ENCODE data around the gene GAS7.

The GAS7 gene

GRCh38 chr17:10048629-10049350 lies 149.6 kb downstream of the GAS7 start:
- no peak for DNase-seq (ENCODE audit: low read depth)

DNA sequence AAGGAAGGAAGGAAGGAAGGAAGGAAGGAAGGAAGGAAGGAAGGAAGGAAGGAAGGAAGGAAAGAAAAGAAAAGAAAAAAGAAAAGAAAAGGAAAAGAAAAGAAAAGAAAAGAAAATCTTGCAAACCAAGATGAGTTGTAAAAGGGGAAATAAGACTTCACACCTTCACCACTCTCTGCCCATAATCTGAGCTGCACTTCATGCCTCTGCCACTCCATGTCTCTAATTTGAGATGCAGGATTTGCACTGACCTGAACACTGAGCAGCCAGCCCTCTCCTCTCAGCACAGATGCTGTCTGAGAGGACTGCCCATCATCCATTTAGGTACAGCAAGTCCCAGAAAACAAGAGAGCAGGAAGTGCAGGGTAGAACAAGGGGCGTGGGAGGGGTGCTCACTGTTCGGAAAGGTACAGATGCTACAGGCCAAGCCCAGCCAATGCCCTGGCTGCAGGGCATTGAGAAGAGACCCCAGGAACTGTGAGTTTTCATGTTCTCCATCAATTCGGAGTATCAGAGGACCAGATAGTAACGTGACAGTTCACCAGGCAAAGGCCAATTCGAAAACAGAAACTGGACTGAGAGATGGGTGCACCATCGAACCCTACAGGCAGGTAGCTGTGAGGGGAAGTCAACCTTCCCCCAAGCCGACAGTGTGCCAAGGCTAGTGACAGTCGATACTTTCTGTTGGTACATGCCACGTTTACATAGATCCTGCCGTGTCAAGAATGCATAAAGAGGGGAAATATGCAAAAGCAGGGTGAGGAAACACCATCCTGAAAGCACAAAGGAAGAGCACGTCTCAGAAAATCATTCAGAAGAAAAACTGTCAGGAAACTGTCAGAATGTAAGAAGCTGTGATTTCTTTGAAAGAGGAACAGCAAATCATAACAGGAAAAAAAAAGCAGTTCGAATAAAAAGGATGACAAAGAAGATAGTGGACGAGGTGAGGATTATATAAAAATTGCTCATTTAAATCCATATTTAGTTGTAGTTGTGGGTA lies 151.3 kb downstream of the GAS7 start:
- no peak for DNase-seq (ENCODE audit: low read depth)

DNA sequence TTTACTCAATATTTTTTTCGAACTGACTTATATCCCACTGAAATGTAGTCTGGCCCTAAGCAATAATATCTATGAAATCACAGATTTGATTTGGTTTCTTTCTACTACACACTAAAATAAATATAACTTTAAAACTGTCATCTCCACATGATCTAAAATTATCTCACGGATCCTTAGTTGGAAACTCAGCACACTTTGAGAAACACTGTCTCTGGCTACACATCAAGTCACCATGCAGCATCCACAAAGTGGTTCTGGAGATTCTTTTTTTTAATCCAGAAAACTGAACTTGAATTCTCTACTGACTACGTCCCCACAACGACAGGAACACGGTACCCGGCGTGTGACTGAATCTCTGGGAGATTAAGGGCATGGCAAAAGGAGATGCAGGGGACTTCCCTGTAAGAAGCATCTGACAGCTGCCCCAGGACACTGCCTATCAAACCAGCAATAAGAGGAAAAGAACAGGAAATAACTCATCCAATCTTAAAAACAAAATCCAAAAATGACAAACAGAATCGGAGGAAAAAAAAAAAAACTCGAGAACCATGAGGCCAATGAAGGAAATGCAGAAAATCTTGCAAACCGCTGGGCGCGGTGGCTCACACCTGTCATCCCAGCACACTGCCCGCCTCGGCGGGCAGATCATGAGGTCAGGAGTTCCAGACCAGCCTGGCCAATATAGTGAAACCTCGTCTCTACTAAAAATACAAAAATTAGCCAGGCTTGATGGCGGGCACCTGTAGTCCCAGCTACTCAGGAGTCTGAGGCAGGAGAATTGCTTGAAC lies 152.3 kb downstream of the GAS7 start:
- DNase-seq (ENCODE audit: low read depth), result no peak

- DNase-seq (ENCODE audit: low read depth), result no peak
Observed at GRCh38 chr17:10042589-10043244, 155.7 kb downstream of the GAS7 start.

GRCh38 chr17:10041916-10042588 lies 156.4 kb downstream of the GAS7 start:
- DNase-seq (ENCODE audit: low read depth), result no peak

- DNase-seq (ENCODE audit: low read depth), result no peak
Observed at GRCh38 chr17:10041287-10041612, 157.2 kb downstream of the GAS7 start.

- DNase-seq (ENCODE audit: low read depth), result no peak
Observed at GRCh38 chr17:10036511-10037061, 161.8 kb downstream of the GAS7 start.

- no peak for DNase-seq (ENCODE audit: low read depth)
Observed at GRCh38 chr17:10035885-10036284, 162.5 kb downstream of the GAS7 start.

- DNase-seq (ENCODE audit: low read depth), result no peak
Observed at GRCh38 chr17:10034719-10035475, 163.5 kb downstream of the GAS7 start.

DNA sequence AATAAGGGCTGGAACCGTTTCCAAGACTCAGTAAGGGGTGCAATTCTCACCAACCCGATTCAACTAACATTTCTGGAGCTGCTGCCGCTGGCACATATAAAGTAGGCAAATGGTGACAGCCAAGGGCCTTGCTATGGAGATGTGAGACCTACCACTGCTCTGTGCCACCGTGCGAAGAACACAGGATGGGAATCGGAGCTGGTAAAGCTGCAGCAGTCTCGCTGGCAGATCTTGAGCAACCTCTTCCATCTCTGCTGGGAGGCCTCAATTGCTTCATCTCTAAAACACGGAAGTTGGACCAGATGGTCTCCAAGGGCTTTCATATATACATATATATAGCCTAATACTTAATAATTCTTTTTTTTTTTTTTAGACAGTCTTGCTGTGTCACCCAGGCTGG lies 164.4 kb downstream of the GAS7 start:
- no peak for DNase-seq (ENCODE audit: low read depth)

DNA sequence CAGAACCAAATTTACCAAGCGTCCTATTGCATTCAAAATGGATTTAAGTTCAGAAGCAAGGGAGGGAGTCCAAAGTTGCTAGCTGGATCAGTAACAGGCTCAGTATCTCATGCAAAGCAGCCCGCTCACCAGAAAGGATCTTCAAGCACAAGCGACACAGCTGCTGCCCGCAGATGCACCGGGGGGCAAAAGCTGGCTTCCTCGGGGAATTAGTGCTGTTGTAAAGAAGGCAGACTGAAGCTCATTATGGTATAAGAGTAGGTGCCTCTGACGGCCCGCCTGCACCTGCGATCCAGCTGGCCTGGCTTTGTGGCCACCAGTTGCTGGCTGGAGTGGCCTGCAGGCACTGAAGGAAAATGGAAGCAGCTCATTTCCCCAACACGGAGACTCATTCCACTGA lies 165.0 kb downstream of the GAS7 start:
- DNase-seq (ENCODE audit: low read depth), result no peak

- DNase-seq (ENCODE audit: low read depth), result no peak
Observed at GRCh38 chr17:10032118-10032852, 166.1 kb downstream of the GAS7 start.

GRCh38 chr17:10031606-10032005 lies 166.8 kb downstream of the GAS7 start:
- no peak for DNase-seq (ENCODE audit: low read depth)

- DNase-seq (ENCODE audit: low read depth), result no peak
Observed at GRCh38 chr17:10031127-10031526, 167.3 kb downstream of the GAS7 start.

GRCh38 chr17:10029129-10029528 lies 169.3 kb downstream of the GAS7 start:
- no peak for DNase-seq (ENCODE audit: low read depth)

GRCh38 chr17:10025976-10026901 lies 172.2 kb downstream of the GAS7 start:
- no peak for DNase-seq (ENCODE audit: low read depth)

DNA sequence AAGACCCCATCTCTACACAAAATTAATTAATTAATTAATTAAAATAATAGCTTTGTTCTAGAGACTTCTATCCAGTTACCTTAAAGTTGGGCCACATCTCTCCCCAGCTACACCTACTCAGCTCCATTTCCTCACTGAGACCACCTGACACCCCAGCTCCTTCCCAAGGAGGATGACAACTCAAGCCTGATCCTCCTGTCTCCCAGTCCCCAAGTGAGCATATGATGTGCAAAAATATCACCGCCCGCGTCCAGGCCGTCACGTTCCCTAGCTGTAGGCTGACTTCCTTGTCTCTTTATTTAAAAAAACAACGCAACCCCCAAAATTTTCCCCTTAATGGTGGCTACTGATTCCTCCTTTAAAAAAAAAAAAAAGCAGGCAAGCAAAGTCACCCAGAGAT lies 173.2 kb downstream of the GAS7 start:
- DNase-seq (ENCODE audit: low read depth), result no peak

DNA sequence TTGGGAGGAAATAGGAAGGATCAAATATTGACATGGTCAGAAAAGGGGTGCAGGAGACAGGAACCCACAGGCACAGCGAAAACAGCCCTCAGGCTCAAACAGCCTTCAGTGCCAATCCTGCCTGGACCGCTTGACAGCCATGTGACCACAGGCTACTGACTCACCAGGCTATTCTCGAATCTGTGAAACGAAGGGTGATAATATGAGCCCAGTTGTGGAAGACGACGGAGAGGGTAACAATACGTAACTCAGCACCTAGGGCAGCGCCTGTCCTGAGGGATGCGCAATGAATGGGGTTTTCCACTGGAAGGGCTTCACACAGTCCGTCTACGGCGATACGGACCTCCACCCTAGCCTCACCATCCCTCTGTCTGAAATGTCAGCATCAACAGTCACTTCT lies 176.0 kb downstream of the GAS7 start:
- DNase-seq (ENCODE audit: low read depth), result no peak

All from ELR (cell line).